K562 (cell line): Measurements from ENCODE around the gene SLC30A7. TPM values are rescaled to one million over a fixed set of nuclear protein-coding genes. Genes with fewer than 3 reads are reported as not detected.

Experiments used
- ATAC-seq: fragments of 200-7000 bp; cut with Tn5 transposase; 3 replicates; pipeline ENCODE4 v1.9.1; 2020; ENCODE audit warnings: moderate library complexity
- BruUV-seq: library from RNA; stranded (reverse); fragments of 400-500 nt; replicated peaks from 2 replicates; lab custom pipeline; 2021; lab: Mats Ljungman, UMichigan
- CTCF ChIA-PET: fragments of 300-600 bp; formaldehyde crosslinking; extraction: SDS; loops from one replicate; lab custom pipeline; 2021; ENCODE audit warnings: low intra/inter-chr PET ratio; lab: Yijun Ruan, JAX
- POLR2A ChIA-PET: fragments of 300-600, 350-650 bp; sonication (Branson Sonifier 250); formaldehyde crosslinking; extraction: SDS; loops from one replicate; lab custom pipeline; 2021; ENCODE audit warnings: antibody characterized with exemption, inconsistent platforms; lab: Yijun Ruan, JAX
- DNase-seq, 4 experiments: peaks; one replicate each; pipeline versions ENCODE4 v3.0.0 to v3.0.0-alpha.2; 2011 to 2018; ENCODE audit warnings: low spot score in 3 of 4, mixed read lengths in 3 of 4; ENCODE audit errors: extremely low read depth in 1 of 4
- FAIRE-seq: peaks from 2 replicates; lab custom pipeline; 2011; peaks lifted over from hg19 to GRCh38; lab: Jason Lieb, UNC
- H2AFZ ChIP-seq: 2 replicates; pipeline ENCODE4 v1.6.0; 2011; ENCODE audit warnings: low read depth, low read length, control low read depth, inconsistent platforms
- H3K27ac ChIP-seq: fragments of 200-600 bp; 3 replicates; pipeline ENCODE4 v1.8.0; 2011; ENCODE audit warnings: low read depth, mild to moderate bottlenecking, control low read depth, inconsistent platforms, low read length, moderate library complexity, mixed read lengths; ENCODE audit errors: extremely low read depth
- H3K27me3 ChIP-seq, 2 experiments: fragments of 300-600 bp in 1 of 2; 2 replicates in 1 of 2; 3 replicates in 1 of 2; pipeline versions ENCODE4 v1.6.0 to v1.8.0; 2011; ENCODE audit warnings: inconsistent platforms in 2 of 2, low read length in 2 of 2, mild to moderate bottlenecking in 1 of 2, mixed read lengths in 1 of 2, moderate library complexity in 1 of 2; ENCODE audit not compliant: control insufficient read depth in 2 of 2, insufficient read depth in 2 of 2
- H3K36me3 ChIP-seq: fragments of 300-600 bp; 3 replicates; pipeline ENCODE4 v1.8.0; 2011; ENCODE audit warnings: mild to moderate bottlenecking, low read length, inconsistent platforms; ENCODE audit not compliant: control insufficient read depth, insufficient read depth
- H3K4me1 ChIP-seq, 2 experiments: fragments of 200-600 bp in 1 of 2; replicated peaks in 1 of 2; 2 replicates in 1 of 2; 3 replicates in 1 of 2; pipeline versions ENCODE4 v1.5.1 to v1.8.0; 2011; ENCODE audit warnings: inconsistent platforms in 2 of 2, low read length in 2 of 2, mild to moderate bottlenecking in 1 of 2, mixed read lengths in 1 of 2, moderate library complexity in 1 of 2; ENCODE audit not compliant: control insufficient read depth in 2 of 2, insufficient read depth in 2 of 2
- H3K4me2 ChIP-seq: 2 replicates; pipeline ENCODE4 v1.6.1; 2011; ENCODE audit warnings: low read length, control low read depth, inconsistent platforms, mixed read lengths; ENCODE audit not compliant: insufficient read depth
- H3K4me3 ChIP-seq: fragments of 200-600 bp; sonication (generic), shearing (Covaris generic); 2 replicates; pipeline ENCODE4 v1.5.1; 2016; ENCODE audit warnings: control low read depth, inconsistent platforms
- H3K79me2 ChIP-seq: fragments of 200-600 bp; 3 replicates; pipeline ENCODE4 v1.8.0; 2011; ENCODE audit warnings: low read length, inconsistent platforms; ENCODE audit not compliant: control insufficient read depth, insufficient read depth
- H3K9ac ChIP-seq, 2 experiments: 2 replicates each; pipeline versions ENCODE4 v1.6.0 to v1.6.1; 2011; ENCODE audit warnings: low read depth in 2 of 2, low read length in 2 of 2, control low read depth in 1 of 2, inconsistent platforms in 1 of 2, mild to moderate bottlenecking in 1 of 2, mixed read lengths in 1 of 2; ENCODE audit not compliant: insufficient read depth in 1 of 2
- H3K9me1 ChIP-seq: one replicate; pipeline ENCODE4 v1.6.0; 2011; ENCODE audit warnings: inconsistent platforms, mild to moderate bottlenecking, low read length, moderate library complexity; ENCODE audit not compliant: control insufficient read depth, insufficient read depth
- H3K9me3 ChIP-seq: replicated peaks from 2 replicates; pipeline ENCODE4 v1.5.1; 2011; ENCODE audit warnings: low read depth, low read length, inconsistent platforms; ENCODE audit not compliant: control insufficient read depth, insufficient read depth
- H4K20me1 ChIP-seq: replicated peaks from 2 replicates; pipeline ENCODE4 v1.6.1; 2011; ENCODE audit warnings: low read length, inconsistent platforms, mixed read lengths; ENCODE audit not compliant: control insufficient read depth, insufficient read depth
- ARID1B ChIP-seq: fragments of 450-650 bp; IDR thresholded peaks from 2 replicates; pipeline ENCODE4 v1.6.1; 2016; ENCODE audit warnings: antibody characterized with exemption, mild to moderate bottlenecking, inconsistent platforms
- CEBPB ChIP-seq: fragments of 450-650 bp; IDR thresholded peaks from 2 replicates; pipeline ENCODE4 v1.6.1; 2016; ENCODE audit warnings: missing genetic modification characterization, missing compliant biosample characterization
- GATA2 ChIP-seq: sonication (generic); formaldehyde crosslinking; IDR thresholded peaks from 2 replicates; pipeline ENCODE4 v1.4.0; 2020; ENCODE audit warnings: mild to moderate bottlenecking, missing genetic modification reagents
- HNRNPH1 ChIP-seq: fragments of 200-400 bp; formaldehyde crosslinking; optimal IDR thresholded peaks from 2 replicates; pipeline ENCODE3; 2017; ENCODE audit warnings: low read depth, mild to moderate bottlenecking, low read length, moderate library complexity
- HNRNPL ChIP-seq: fragments of 200-400 bp; formaldehyde crosslinking; IDR thresholded peaks from 2 replicates; pipeline ENCODE4 v1.6.1; 2017; ENCODE audit warnings: low read depth, mild to moderate bottlenecking, low read length
- JUN ChIP-seq, 2 experiments: sonication (generic) in 1 of 2; formaldehyde crosslinking in 1 of 2; IDR thresholded peaks; 2 replicates each; pipeline versions ENCODE4 v1.6.1 to v1.8.0; 2012 to 2022; ENCODE audit warnings: borderline replicate concordance in 2 of 2, mild to moderate bottlenecking in 2 of 2, improper control_type of control experiment in 1 of 2, low read depth in 1 of 2, low read length in 1 of 2, missing genetic modification reagents in 1 of 2
- MCM7 ChIP-seq, 2 experiments: fragments of 450-650 bp; IDR thresholded peaks; 2 replicates each; pipeline ENCODE4 v1.6.1; 2016 to 2018
- MTA2 ChIP-seq: fragments of 450-650 bp; IDR thresholded peaks from 2 replicates; pipeline ENCODE4 v1.6.1; 2016; ENCODE audit warnings: low read depth
- MTF1 ChIP-seq: fragments of 250-450 bp; sonication (Bioruptor Pico); IDR thresholded peaks from 2 replicates; pipeline ENCODE4 v1.9.0; 2021; ENCODE audit warnings: moderate library complexity, mild to moderate bottlenecking, inconsistent platforms, borderline replicate concordance
- NFE2 ChIP-seq: IDR thresholded peaks from 2 replicates; pipeline ENCODE4 v1.6.1; 2014; ENCODE audit warnings: antibody characterized with exemption, low read depth
- PML ChIP-seq: IDR thresholded peaks from 2 replicates; pipeline ENCODE4 v1.6.1; 2012; ENCODE audit warnings: low read length, inconsistent platforms
- POLR2B ChIP-seq: fragments of 450-650 bp; IDR thresholded peaks from 2 replicates; pipeline ENCODE4 v1.6.1; 2018; ENCODE audit warnings: low read depth; ENCODE audit not compliant: partially characterized antibody
- TGIF2 ChIP-seq: sonication (generic); formaldehyde crosslinking; IDR thresholded peaks from 2 replicates; pipeline ENCODE4 v1.8.1; 2022; ENCODE audit warnings: mild to moderate bottlenecking, missing genetic modification reagents, moderate library complexity
- WGBS: fragments of 100-300 bp; shearing (Covaris generic); methylation state at CpG from one replicate; pipeline ENCODE4 v1.1.6; 2016; ENCODE audit warnings: low coverage, mixed read lengths; ENCODE audit not compliant: insufficient coverage; ENCODE audit errors: missing lambda C conversion rate; 5-methylcytosine and 5-hydroxymethylcytosine counted together
- in situ Hi-C: fragments of 300-500 bp; cut with MboI; formaldehyde crosslinking; loops from 4 replicates; pipeline ENCODE4 v1.15.0; 2018; ENCODE audit warnings: inconsistent platforms, mixed read lengths
- intact Hi-C: fragments of 100-400 bp; cut with micrococcal nuclease; formaldehyde crosslinking; loops from 2 replicates; pipeline ENCODE4 v1.14.2; 2022
- polyA plus RNA-seq, 8 experiments: library from polyadenylated mRNA; depleted of rRNA in 4 of 8; stranded (reverse) in 5 of 8; unstranded in 3 of 8; fragments of >200 nt; fragmentation: Nextera tagmentation in 2 of 8; fragmentation: Illumina TruSeq in 1 of 8; extraction: Ambion mirVana in 2 of 8; extraction: Trizol in 1 of 8; gene quantifications; 2 replicates each; pipeline versions ENCODE4 v1.2.1 to v1.2.3, GENCODE V29; 2011 to 2014; ENCODE audit warnings: inconsistent platforms in 1 of 8, missing spikeins in 1 of 8
- total RNA-seq, 7 experiments: library from RNA; depleted of rRNA in 6 of 7; stranded (reverse); fragments of >200 nt in 6 of 7; fragmentation: Illumina TruSeq in 2 of 7; extraction: Trizol in 2 of 7; gene quantifications; 2 replicates each; pipeline versions ENCODE4 v1.2.1 to v1.2.3, GENCODE V29; 2011 to 2021; ENCODE audit warnings: low replicate concordance in 1 of 7
- TF ChIP-seq, protein P1 (sequence below): fragments of 250-450 bp; sonication (Bioruptor Pico); IDR thresholded peaks from 2 replicates; pipeline ENCODE4 v1.8.0; 2021; ENCODE audit warnings: mild to moderate bottlenecking, moderate library complexity
- TF ChIP-seq, protein P2 (sequence below): fragments of 450-650 bp; formaldehyde crosslinking; IDR thresholded peaks from 2 replicates; pipeline ENCODE4 v1.4.0; 2020; ENCODE audit warnings: mild to moderate bottlenecking, moderate library complexity

SLC30A7 gene
- total and polyA plus RNA-seq, 9 of the 15 experiments (the other 6 are each of a cell fraction or from before 2014, with no cell fraction given), result 3.5 to 17.1 (median 7.2) TPM

DNA sequence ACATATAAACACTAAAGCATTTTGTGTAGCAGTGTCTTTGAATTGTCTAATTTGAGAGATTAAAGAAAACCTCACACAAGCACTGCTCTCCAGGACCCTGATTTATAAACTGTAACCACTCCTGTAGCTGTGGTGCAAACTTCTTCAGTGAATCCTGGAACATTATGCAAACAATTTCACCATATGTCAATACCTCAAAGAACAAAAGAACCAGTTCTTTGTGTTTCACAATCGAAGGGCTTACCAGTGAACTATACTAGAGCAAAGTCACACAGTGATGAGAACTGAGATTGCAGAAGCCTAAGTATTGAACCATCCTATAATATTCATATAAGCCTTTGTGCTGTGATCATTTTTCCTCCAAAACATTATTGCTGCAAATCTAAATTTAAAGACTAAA lies 108.2 kb downstream of the SLC30A7 start:
- in situ Hi-C loops (no loop called here), intact Hi-C loops (no loop called here)
- no peaks in the 10 kb centered on the region for H3K9me1 ChIP-seq
- H3K79me2 ChIP-seq, result no peaks in the 10 kb centered on the region
- H4K20me1 ChIP-seq, result no peaks in the 10 kb centered on the region
- H3K36me3 ChIP-seq, result peaks cover 72% of the 10 kb centered on the region
- no peak overlapping the region for H3K4me3 ChIP-seq
- FAIRE-seq (no peak), ATAC-seq (no peak), DNase-seq (no peak)
- no peak overlapping the region for H3K9ac ChIP-seq
- ChIA-PET POLR2A (no interaction called here), CTCF (interaction anchor here (0.8 kb wide), 1 partner anchor 1042 kb away, joined by 3 read pairs; no protein-coding TSS in a partner anchor)
- WGBS, result 52% methylated on average over 1 of the region's 1 CpG
- H3K4me1 ChIP-seq, result peaks cover 5 to 20% of the 10 kb centered on the region in 2 experiments; a peak in 4 of 5 replicates
- BruUV-seq, result no TSS peak
- no peaks in the 10 kb centered on the region for H3K9me3 ChIP-seq
- H3K27ac ChIP-seq, result no peak overlapping the region
- TF ChIP-seq CEBPB (peak; percentile 36; the same call in 1 of the 2 replicates), TGIF2 (CRISPR knock-in tag) (no peak), JUN (IDR thresholded peaks at IDR 0.05; ENCODE audit: borderline replicate concordance, low read depth, low read length) (no peak), JUN (CRISPR knock-in tag; IDR thresholded peaks at IDR 0.05; ENCODE audit: borderline replicate concordance) (no peak)
- H2AFZ ChIP-seq, result no peak overlapping the region
- no peak overlapping the region for H3K4me2 ChIP-seq
- H3K27me3 ChIP-seq, result no peaks in the 10 kb centered on the region

DNA sequence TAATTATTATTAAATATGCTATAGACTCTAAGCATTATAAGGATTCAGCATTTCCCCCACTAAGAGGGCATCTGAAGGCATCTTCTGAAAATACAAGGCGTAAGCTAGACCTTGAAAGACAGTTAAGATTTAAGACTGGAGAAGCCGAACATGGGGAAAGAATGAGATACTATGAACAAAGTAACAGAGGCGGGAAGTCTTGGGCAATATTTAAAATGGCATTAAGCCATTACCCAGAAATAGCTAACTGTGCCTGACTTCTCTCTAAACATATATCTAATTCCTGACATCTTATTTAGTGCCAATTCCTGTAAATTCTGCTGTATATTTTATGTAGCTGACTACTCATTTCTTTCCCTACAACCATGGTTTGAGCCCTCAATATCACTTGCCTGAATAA lies 108.8 kb downstream of the SLC30A7 start:
- no peak overlapping the region for H3K9ac ChIP-seq
- WGBS, result 94% methylated on average over 3 of the region's 3 CpGs
- H3K9me3 ChIP-seq, result no peaks in the 10 kb centered on the region
- peaks cover 5 to 20% of the 10 kb centered on the region in 2 experiments; a peak in 4 of 5 replicates for H3K4me1 ChIP-seq
- no peaks in the 10 kb centered on the region for H3K27me3 ChIP-seq
- intact Hi-C loops, result no loop called here
- no peaks in the 10 kb centered on the region for H3K9me1 ChIP-seq
- H3K4me3 ChIP-seq, result no peak overlapping the region
- DNase-seq, result no peak
- no peaks in the 10 kb centered on the region for H4K20me1 ChIP-seq
- H3K79me2 ChIP-seq, result no peaks in the 10 kb centered on the region
- CTCF ChIA-PET, result no interaction called here
- no peak for ATAC-seq
- no peak for FAIRE-seq
- in situ Hi-C loops, result no loop called here
- H3K4me2 ChIP-seq, result no peak overlapping the region
- no peak overlapping the region for H3K27ac ChIP-seq
- no peak overlapping the region for H2AFZ ChIP-seq
- POLR2A ChIA-PET, result interaction anchor here (0.6 to 0.8 kb wide), 2 partner anchors 9 to 362 kb away, joined by 3 to 4 read pairs; no protein-coding TSS in a partner anchor
- no TSS peak for BruUV-seq
- peaks cover 73% of the 10 kb centered on the region for H3K36me3 ChIP-seq
- TF ChIP-seq POLR2B, result no peak
- TF ChIP-seq, protein P1, sequence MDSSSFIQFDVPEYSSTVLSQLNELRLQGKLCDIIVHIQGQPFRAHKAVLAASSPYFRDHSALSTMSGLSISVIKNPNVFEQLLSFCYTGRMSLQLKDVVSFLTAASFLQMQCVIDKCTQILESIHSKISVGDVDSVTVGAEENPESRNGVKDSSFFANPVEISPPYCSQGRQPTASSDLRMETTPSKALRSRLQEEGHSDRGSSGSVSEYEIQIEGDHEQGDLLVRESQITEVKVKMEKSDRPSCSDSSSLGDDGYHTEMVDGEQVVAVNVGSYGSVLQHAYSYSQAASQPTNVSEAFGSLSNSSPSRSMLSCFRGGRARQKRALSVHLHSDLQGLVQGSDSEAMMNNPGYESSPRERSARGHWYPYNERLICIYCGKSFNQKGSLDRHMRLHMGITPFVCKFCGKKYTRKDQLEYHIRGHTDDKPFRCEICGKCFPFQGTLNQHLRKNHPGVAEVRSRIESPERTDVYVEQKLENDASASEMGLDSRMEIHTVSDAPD (CRISPR knock-in tag), result no peak
- TF ChIP-seq, protein P2, sequence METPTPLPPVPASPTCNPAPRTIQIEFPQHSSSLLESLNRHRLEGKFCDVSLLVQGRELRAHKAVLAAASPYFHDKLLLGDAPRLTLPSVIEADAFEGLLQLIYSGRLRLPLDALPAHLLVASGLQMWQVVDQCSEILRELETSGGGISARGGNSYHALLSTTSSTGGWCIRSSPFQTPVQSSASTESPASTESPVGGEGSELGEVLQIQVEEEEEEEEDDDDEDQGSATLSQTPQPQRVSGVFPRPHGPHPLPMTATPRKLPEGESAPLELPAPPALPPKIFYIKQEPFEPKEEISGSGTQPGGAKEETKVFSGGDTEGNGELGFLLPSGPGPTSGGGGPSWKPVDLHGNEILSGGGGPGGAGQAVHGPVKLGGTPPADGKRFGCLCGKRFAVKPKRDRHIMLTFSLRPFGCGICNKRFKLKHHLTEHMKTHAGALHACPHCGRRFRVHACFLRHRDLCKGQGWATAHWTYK (CRISPR knock-in tag), result no peak
- TF ChIP-seq ARID1B, result no peak
- no peak for TF ChIP-seq NFE2
- no peak for TF ChIP-seq MCM7 (IDR thresholded peaks at IDR 0.05)
- no peak for TF ChIP-seq PML
- TF ChIP-seq GATA2 (CRISPR knock-in tag), result no peak
- no peak for TF ChIP-seq HNRNPL
- TF ChIP-seq CEBPB, result no peak
- TF ChIP-seq HNRNPH1, result no peak
- no peak for TF ChIP-seq MTF1
- no peak for TF ChIP-seq MTA2
